Measurements from ENCODE around the gene SNF8.

SNF8 gene

GRCh38 chr17:48890086-48890485 is 54.6 kb downstream of the SNF8 start:
- no peak for DNase-seq (ENCODE audit: low read depth in 2 of 2)

GRCh38 chr17:48883171-48883570 is 61.5 kb downstream of the SNF8 start:
- DNase-seq (ENCODE audit: low read depth in 2 of 2) = no peak

GRCh38 chr17:48882272-48882671 is 62.4 kb downstream of the SNF8 start:
- no peak for DNase-seq (ENCODE audit: low read depth in 2 of 2)

All from fibroblast of skin of left quadriceps (primary cell).